ENCODE results near the gene RAB42. TPM values are rescaled to one million over a fixed set of nuclear protein-coding genes. Genes with fewer than 3 reads are reported as not detected.
A peak's percentile ranks its signal among the peaks of the same experiment; 100 is the strongest.

The RAB42 gene
- total and polyA plus RNA-seq, 9 of the 15 experiments (the other 6 are each of a cell fraction or from before 2014, with no cell fraction given) = 0.07 to 0.14 (median 0.12) TPM; not detected in 6

- TF ChIP-seq MGA (IDR thresholded peaks at IDR 0.05) (peak; percentile 43; the same call in 1 of the 2 replicates), SMAD4 (CRISPR knock-in tag; conservative IDR thresholded peaks at IDR 0.05) (no peak), E2F3 (CRISPR knock-in tag; IDR thresholded peaks at IDR 0.05) (peak; percentile 81), KDM4B (IDR thresholded peaks at IDR 0.05; ENCODE audit: borderline replicate concordance in 2 of 2, low read depth in 1 of 2) (peak in 1 of 2 experiments; percentile 95; a peak in 2 of 4 replicates), MAFF (IDR thresholded peaks at IDR 0.05; ENCODE audit: low read length) (no peak), GABPB1 (CRISPR knock-in tag; IDR thresholded peaks at IDR 0.05) (peak; percentile 84), KLF16 (IDR thresholded peaks at IDR 0.05) (no peak), CBX1 (IDR thresholded peaks at IDR 0.05; ENCODE audit: low read depth) (peak; percentile 81), ZNF561 (CRISPR knock-in tag; conservative IDR thresholded peaks at IDR 0.05) (no peak), ZNF696 (CRISPR knock-in tag; conservative IDR thresholded peaks at IDR 0.05) (no peak), CBX5 (IDR thresholded peaks at IDR 0.05; ENCODE audit: borderline replicate concordance, low read depth) (0 out of 2 replicates have a peak, but pooled peaks have one; percentile 64), CREB1 (IDR thresholded peaks at IDR 0.05) (no peak; the same call in 1 of the 2 replicates), CREB1 (CRISPR knock-in tag; IDR thresholded peaks at IDR 0.05) (peak; percentile 73), ZKSCAN3 (CRISPR knock-in tag; IDR thresholded peaks at IDR 0.05) (no peak), FOXP1 (CRISPR knock-in tag; IDR thresholded peaks at IDR 0.05) (no peak), NR2F6 (CRISPR knock-in tag; IDR thresholded peaks at IDR 0.05) (no peak)
- TF ChIP-seq, protein P1, sequence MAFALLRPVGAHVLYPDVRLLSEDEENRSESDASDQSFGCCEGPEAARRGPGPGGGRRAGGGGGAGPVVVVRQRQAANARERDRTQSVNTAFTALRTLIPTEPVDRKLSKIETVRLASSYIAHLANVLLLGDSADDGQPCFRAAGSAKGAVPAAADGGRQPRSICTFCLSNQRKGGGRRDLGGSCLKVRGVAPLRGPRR (CRISPR knock-in tag; IDR thresholded peaks at IDR 0.05) = no peak
Observed at GRCh38 chr1:28552758-28553663, 39.1 kb upstream of the RAB42 start, which contains the start of gene TRNAU1AP (continued).
